Rectal smooth muscle tissue (tissue), 1 donor: ENCODE data around the gene GOLGA2.
A peak's percentile ranks its signal among the peaks of the same experiment; 100 is the strongest.

Experiments
- H3K27ac ChIP-seq: one replicate; pipeline ENCODE4 v1.7.0; 2013; ENCODE audit warnings: low read depth, low read length, inconsistent platforms
- H3K27me3 ChIP-seq: one replicate; pipeline ENCODE4 v1.7.0; 2013; ENCODE audit warnings: low read length; ENCODE audit not compliant: control insufficient read depth, insufficient read depth
- H3K36me3 ChIP-seq: one replicate; pipeline ENCODE4 v1.7.0; 2013; ENCODE audit warnings: low read length; ENCODE audit not compliant: control insufficient read depth, insufficient read depth
- H3K4me1 ChIP-seq: one replicate; pipeline ENCODE4 v1.7.0; 2013; ENCODE audit warnings: low read length; ENCODE audit not compliant: control insufficient read depth, insufficient read depth
- H3K4me3 ChIP-seq: one replicate; pipeline ENCODE4 v1.7.0; 2013; ENCODE audit warnings: low read length
- H3K9ac ChIP-seq: one replicate; pipeline ENCODE4 v1.7.0; 2013; ENCODE audit warnings: low read length

The GOLGA2 gene

GRCh38 chr9:128250839-128251731 is 24.7 kb downstream of the GOLGA2 start:
- Histone ChIP-seq H3K9ac (no peak overlapping the region), H3K27ac (no peak overlapping the region), H3K4me1 (peaks cover 2% of the 10 kb centered on the region), H3K4me3 (peak overlapping the region; percentile 41), H3K27me3 (peaks cover 5% of the 10 kb centered on the region), H3K36me3 (peaks cover 4% of the 10 kb centered on the region)

DNA sequence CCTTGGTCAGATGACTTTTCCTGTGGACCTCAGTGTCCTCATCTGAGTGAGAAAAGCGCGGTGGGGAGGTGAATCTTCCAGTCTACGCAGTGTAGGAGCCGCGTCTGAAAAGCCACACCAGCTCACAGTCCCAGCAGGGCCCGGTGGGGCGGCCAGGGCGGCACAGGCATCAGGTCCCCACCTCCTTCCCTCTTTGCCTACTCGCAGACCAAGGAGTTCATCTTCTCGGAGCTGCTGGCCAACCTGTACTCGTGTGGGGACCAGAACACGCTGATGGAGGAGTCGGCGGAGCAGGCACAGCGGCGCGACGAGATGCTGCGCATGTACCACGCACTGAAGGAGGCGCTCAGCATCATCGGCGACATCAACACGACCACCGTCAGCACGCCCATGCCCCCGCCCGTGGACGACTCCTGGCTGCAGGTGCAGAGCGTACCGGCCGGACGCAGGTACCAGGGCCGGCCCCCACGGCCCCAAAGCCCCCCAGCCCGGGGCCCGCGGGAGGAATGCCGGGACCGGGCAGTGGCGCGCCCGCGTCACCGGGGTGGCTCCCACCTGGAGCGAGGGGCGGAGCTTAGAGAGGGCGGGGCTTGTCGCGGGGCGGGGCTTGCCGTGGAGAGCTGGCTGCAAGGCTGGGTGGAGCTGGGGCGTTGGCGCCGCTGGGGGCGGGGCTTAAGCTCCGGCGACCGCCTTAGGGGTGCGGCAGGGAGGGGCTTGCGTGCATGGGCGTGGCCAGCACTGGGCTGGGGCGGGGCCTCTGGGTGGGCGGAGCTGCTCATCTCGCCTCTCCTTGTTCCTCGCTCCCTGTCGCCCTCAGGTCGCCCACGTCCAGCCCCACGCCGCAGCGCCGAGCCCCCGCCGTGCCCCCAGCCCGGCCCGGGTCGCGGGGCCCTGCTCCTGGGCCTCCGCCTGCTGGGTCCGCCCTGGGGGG is 25.6 kb downstream of the GOLGA2 start:
- Histone ChIP-seq H3K4me1 (peaks cover 7% of the 10 kb centered on the region), H3K36me3 (peaks cover 4% of the 10 kb centered on the region), H3K4me3 (peak overlapping the region; percentile 52), H3K27ac (no peak overlapping the region), H3K27me3 (peaks cover 5% of the 10 kb centered on the region), H3K9ac (no peak overlapping the region)

GRCh38 chr9:128249558-128249907 is 26.3 kb downstream of the GOLGA2 start:
- no peak overlapping the region for H3K9ac ChIP-seq
- peaks cover 5% of the 10 kb centered on the region for H3K27me3 ChIP-seq
- H3K36me3 ChIP-seq: peaks cover 4% of the 10 kb centered on the region
- H3K4me3 ChIP-seq: no peak overlapping the region
- no peak overlapping the region for H3K27ac ChIP-seq
- H3K4me1 ChIP-seq: peaks cover 7% of the 10 kb centered on the region

- Histone ChIP-seq H3K4me3 (no peak overlapping the region), H3K4me1 (peaks cover 7% of the 10 kb centered on the region), H3K27ac (no peak overlapping the region), H3K36me3 (peaks cover 4% of the 10 kb centered on the region), H3K9ac (no peak overlapping the region), H3K27me3 (peaks cover 8% of the 10 kb centered on the region)
These were observed 28.5 kb downstream of the GOLGA2 start for GRCh38 chr9:128247226-128247803.

- H3K36me3 ChIP-seq: peaks cover 4% of the 10 kb centered on the region
- H3K4me1 ChIP-seq: peaks cover 7% of the 10 kb centered on the region
- H3K27ac ChIP-seq: no peak overlapping the region
- peaks cover 3% of the 10 kb centered on the region for H3K27me3 ChIP-seq
- H3K4me3 ChIP-seq: no peak overlapping the region
- H3K9ac ChIP-seq: no peak overlapping the region
These were observed 29.3 kb downstream of the GOLGA2 start for GRCh38 chr9:128246471-128246870.

- H3K9ac ChIP-seq: no peak overlapping the region
- peaks cover 3% of the 10 kb centered on the region for H3K27me3 ChIP-seq
- peaks cover 5% of the 10 kb centered on the region for H3K4me1 ChIP-seq
- H3K36me3 ChIP-seq: peaks cover 4% of the 10 kb centered on the region
- no peak overlapping the region for H3K27ac ChIP-seq
- H3K4me3 ChIP-seq: no peak overlapping the region
These were observed 30.2 kb downstream of the GOLGA2 start for GRCh38 chr9:128245421-128246151.

DNA sequence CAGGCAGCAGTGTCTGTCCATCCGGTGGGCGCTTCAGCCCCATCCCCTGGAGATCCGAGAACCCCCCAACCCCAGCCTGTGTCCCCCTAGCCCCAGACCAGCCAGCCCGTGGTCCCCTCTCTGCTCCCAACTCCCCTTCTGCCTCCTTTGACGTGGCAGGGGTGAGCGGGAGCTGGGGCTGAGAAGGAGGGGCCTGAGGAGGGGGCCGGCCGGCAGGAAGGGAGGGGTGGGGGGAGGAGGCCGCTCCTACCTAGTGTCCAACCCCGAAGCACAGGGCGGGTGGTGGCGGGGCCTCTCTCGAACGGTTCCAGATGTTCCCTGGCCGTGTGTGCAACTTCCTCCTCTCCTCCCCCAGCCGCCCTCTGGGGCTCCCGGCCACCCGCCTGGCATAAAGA is 31.0 kb downstream of the GOLGA2 start:
- peak overlapping the region; percentile 29 for H3K4me3 ChIP-seq
- peak overlapping the region; percentile 45 for H3K27ac ChIP-seq
- no peak overlapping the region for H3K9ac ChIP-seq

GRCh38 chr9:128244091-128244836 is 31.5 kb downstream of the GOLGA2 start:
- Histone ChIP-seq H3K36me3 (peaks cover 4% of the 10 kb centered on the region), H3K27ac (peak overlapping the region; percentile 45), H3K9ac (peak overlapping the region; percentile 21), H3K4me3 (peak overlapping the region; percentile 29), H3K27me3 (peaks cover 3% of the 10 kb centered on the region), H3K4me1 (peaks cover 5% of the 10 kb centered on the region)

More for the DNA sequence above, 31.0 kb downstream of the GOLGA2 start:
- Histone ChIP-seq H3K36me3 (peaks cover 4% of the 10 kb centered on the region), H3K27me3 (peaks cover 3% of the 10 kb centered on the region), H3K4me1 (peaks cover 5% of the 10 kb centered on the region)

DNA sequence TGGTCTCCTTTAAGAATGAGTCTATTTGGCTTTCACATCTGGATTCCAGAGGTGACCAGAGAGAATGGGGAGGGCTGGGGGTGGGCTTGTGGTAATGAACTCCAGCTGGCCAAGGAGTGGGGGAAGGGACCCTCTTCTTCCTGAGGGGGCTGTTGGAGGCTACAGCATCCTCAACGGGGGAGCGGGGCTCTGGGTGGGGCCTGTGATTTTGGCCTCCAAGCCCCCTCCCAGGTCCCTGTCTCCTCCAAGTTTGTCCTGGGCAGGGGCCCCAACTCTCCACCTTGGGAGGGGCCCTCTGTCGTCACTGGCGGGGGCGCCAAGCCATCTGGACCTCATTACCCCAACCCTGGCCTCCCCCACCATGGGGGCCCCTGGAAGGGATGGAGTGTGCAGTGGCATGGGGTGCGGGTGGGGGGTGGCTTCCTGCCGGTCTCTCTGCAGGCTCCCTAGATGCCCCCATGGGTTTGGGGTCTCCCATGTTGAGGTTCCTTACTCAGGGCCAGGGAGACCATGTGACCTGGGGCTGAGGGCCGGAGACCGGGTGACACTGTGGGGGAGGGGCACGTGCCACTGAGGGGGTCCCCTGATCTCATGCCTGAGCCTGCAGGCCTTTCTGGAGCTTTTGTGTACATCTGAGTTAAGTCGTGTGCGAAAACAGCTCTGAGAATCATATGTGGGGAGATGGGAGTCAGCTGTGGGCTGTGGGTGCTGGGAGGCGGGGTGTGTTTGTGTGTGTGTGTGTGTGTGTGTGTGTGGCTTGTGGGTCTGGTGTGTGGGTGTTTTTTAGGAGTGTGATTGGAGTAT is 32.4 kb downstream of the GOLGA2 start:
- H3K4me1 ChIP-seq: peaks cover 5% of the 10 kb centered on the region
- no peak overlapping the region for H3K4me3 ChIP-seq
- H3K36me3 ChIP-seq: peaks cover 2% of the 10 kb centered on the region
- peaks cover 3% of the 10 kb centered on the region for H3K27me3 ChIP-seq
- no peak overlapping the region for H3K9ac ChIP-seq
- peak overlapping the region; percentile 37 for H3K27ac ChIP-seq

DNA sequence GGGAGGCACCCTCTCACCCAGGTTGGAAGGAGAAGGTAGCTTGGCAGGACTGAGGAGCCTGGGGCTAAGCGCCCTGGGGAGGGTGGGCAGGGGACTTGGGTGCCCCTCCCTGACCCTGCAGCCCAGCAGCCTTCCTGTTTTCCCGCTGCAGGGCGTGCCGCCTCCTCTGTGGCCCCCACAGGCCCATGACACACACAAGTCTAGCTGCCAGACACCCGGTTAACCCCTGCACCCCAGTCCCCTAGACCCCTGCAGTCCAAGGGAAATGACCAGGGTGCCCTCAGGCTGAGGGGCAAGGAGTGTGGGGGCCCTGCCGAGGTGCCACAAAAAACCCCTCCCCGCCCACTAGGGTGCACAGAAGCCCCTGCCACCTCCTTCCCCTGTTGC is 33.0 kb downstream of the GOLGA2 start:
- Histone ChIP-seq H3K4me1 (peaks cover 5% of the 10 kb centered on the region), H3K9ac (no peak overlapping the region), H3K4me3 (no peak overlapping the region), H3K27ac (no peak overlapping the region), H3K27me3 (peaks cover 3% of the 10 kb centered on the region), H3K36me3 (no peaks in the 10 kb centered on the region)

DNA sequence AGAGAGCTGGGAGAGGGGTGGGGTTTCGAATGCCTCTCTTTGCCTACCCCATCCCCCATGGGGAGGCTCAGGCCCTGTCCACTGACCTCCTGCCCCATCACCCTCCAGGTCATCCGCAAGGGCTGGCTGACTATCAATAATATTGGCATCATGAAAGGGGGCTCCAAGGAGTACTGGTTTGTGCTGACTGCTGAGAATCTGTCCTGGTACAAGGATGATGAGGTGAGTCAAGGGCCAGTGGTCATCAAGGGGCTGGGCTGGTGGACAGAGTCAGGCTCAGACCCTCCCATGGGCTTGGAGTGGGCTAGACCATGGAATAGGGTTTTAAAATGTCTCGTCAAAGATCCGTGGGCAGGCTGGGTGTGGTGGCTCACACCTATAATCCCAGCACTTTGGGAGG is 33.7 kb downstream of the GOLGA2 start:
- no peak overlapping the region for H3K9ac ChIP-seq
- H3K27me3 ChIP-seq: peaks cover 3% of the 10 kb centered on the region
- no peaks in the 10 kb centered on the region for H3K36me3 ChIP-seq
- H3K4me3 ChIP-seq: no peak overlapping the region
- H3K4me1 ChIP-seq: peaks cover 5% of the 10 kb centered on the region
- H3K27ac ChIP-seq: no peak overlapping the region
